Spleen (tissue), 11 donors: ENCODE data around the gene BDNF. TPM values are rescaled to one million over a fixed set of nuclear protein-coding genes. Genes with fewer than 3 reads are reported as not detected.

ENCODE experiments used
- DNase-seq: peaks from one replicate; pipeline ENCODE4 v3.0.0-alpha.2; 2020
- H3K27ac ChIP-seq, 8 donors: fragments of 200-600 bp; sonication (generic) in 7 of 8; 1 replicate in 4 of 8; 2 replicates in 4 of 8; pipeline versions ENCODE4 v1.5.0 to v1.8.0; 2016 to 2021; ENCODE audit warnings: inconsistent platforms in 4 of 8, mild to moderate bottlenecking in 4 of 8, moderate library complexity in 1 of 8
- H3K27me3 ChIP-seq, 7 donors: fragments of 200-600 bp; sonication (generic) in 6 of 7; replicated peaks in 1 of 7; 1 replicate in 4 of 7; 2 replicates in 3 of 7; pipeline versions ENCODE4 v1.5.0 to v1.8.0; 2016 to 2021; ENCODE audit warnings: inconsistent platforms in 3 of 7, mild to moderate bottlenecking in 1 of 7
- H3K36me3 ChIP-seq, 6 donors: fragments of 200-600 bp; sonication (generic) in 5 of 6; 1 replicate in 4 of 6; 2 replicates in 2 of 6; pipeline versions ENCODE4 v1.5.0 to v1.8.0; 2016 to 2021; ENCODE audit warnings: inconsistent platforms in 2 of 6
- H3K4me1 ChIP-seq, 6 donors: fragments of 200-600 bp; sonication (generic) in 5 of 6; 1 replicate in 3 of 6; 2 replicates in 3 of 6; pipeline versions ENCODE4 v1.5.0 to v1.8.0; 2016 to 2021; ENCODE audit warnings: inconsistent platforms in 3 of 6
- H3K4me3 ChIP-seq, 8 donors: fragments of 200-600 bp; sonication (generic) in 7 of 8; 1 replicate in 4 of 8; 2 replicates in 4 of 8; pipeline versions ENCODE4 v1.5.0 to v1.8.0; 2016 to 2021; ENCODE audit warnings: inconsistent platforms in 4 of 8, mild to moderate bottlenecking in 4 of 8, moderate library complexity in 2 of 8
- H3K9me3 ChIP-seq, 8 donors: fragments of 200-600 bp; sonication (generic) in 7 of 8; 1 replicate in 4 of 8; 2 replicates in 4 of 8; pipeline versions ENCODE4 v1.5.0 to v1.8.0; 2016 to 2021; ENCODE audit warnings: inconsistent platforms in 4 of 8
- CTCF ChIP-seq, 11 experiments: fragments of 200-600 bp in 7 of 11; fragments of 450-650 bp in 4 of 11; sonication (generic) in 4 of 11; IDR thresholded peaks in 8 of 11; conservative IDR thresholded peaks in 3 of 11; 1 replicate in 7 of 11; 2 replicates in 4 of 11; pipeline versions ENCODE4 v1.4.0 to v1.8.0; 2016 to 2021; ENCODE audit warnings: antibody characterized with exemption in 11 of 11, inconsistent platforms in 4 of 11, mild to moderate bottlenecking in 1 of 11
- POLR2A ChIP-seq, 3 donors: fragments of 450-650 bp; IDR thresholded peaks; one replicate each; pipeline ENCODE4 v1.5.1; 2017; ENCODE audit warnings: antibody characterized with exemption in 3 of 3, mild to moderate bottlenecking in 1 of 3
- POLR2AphosphoS5 ChIP-seq, 3 donors: sonication (generic); formaldehyde crosslinking; IDR thresholded peaks; one replicate each; pipeline ENCODE4 v1.5.1; 2017; ENCODE audit warnings: antibody characterized with exemption in 3 of 3
- WGBS, 5 donors: extraction: QIAGEN DNeasy Blood & Tissue Kit in 3 of 5; methylation state at CpG; one replicate each; pipeline versions ENCODE4 v1.1.5 to v1.1.7; 2013 to 2018; 5-methylcytosine and 5-hydroxymethylcytosine counted together
- intact Hi-C: fragments of 100-400 bp; cut with DNase I; formaldehyde crosslinking; loops from one replicate; pipeline ENCODE4 v1.15.0; 2023; ENCODE audit warnings: low total_unique reads
- polyA plus RNA-seq, 3 donors: library from polyadenylated mRNA; stranded (reverse); fragments of 200-250 nt; gene quantifications; one replicate each; pipeline ENCODE4 v1.2.1, GENCODE V29; 2013
- total RNA-seq, 7 donors: library from RNA; depleted of rRNA in 3 of 7; stranded (reverse); fragments of >200 nt in 3 of 7; fragmentation: NEBNext Ultra II Directional in 4 of 7; extraction: Animal tissue kit (Norgen Biotek cat#: 25700) in 4 of 7; gene quantifications; one replicate each; pipeline versions ENCODE4 v1.1.0 to v1.2.1, GENCODE V29; 2016 to 2021
- donor health status: healthy with polysubstance abuse.
- donor health status: DM: no; HTN: no; CAD: no; lungs with moderate emphysema.
- donor health status: DM: no; HTN: no; CAD: no.
- donor health status: Bipolar disorder and iron deficiency.
- donor health status: healthy.
- donor health status: DM: no; HTN: no; CAD: no.
- donor health status: DM: yes; HTN: yes; CAD: no.

Gene BDNF
- total and polyA plus RNA-seq, 10 donors = 0.02 to 0.29 (median 0.08) TPM; not detected in 2

- Histone ChIP-seq H3K36me3 (no peaks in the 10 kb centered on the region), H3K4me1 (peaks cover 0 to 3% (median 0%) of the 10 kb centered on the region in 6 donors), H3K4me3 (no peak overlapping the region), H3K9me3 (no peaks in the 10 kb centered on the region), H3K27ac (no peak overlapping the region), H3K27me3 (peaks cover 0 to 37% (median 14%) of the 10 kb centered on the region in 7 donors)
- DNase-seq = no peak
- 77 to 83% (median 79%) methylated on average over 5 of the region's 5 CpGs for WGBS, 5 donors
- intact Hi-C loops = loop anchor here (10.0 kb wide), 1 partner anchor 1641 kb away; no protein-coding TSS in a partner anchor
- TF ChIP-seq CTCF (IDR thresholded peaks at IDR 0.05 in 8 of 11, conservative IDR thresholded peaks at IDR 0.05 in 3 of 11) = no peak
- TF ChIP-seq POLR2A (IDR thresholded peaks at IDR 0.05) = no peak
- TF ChIP-seq POLR2AphosphoS5 (IDR thresholded peaks at IDR 0.05) = no peak
These were observed 6.9 kb downstream of the BDNF start for GRCh38 chr11:27693398-27693797.

- Histone ChIP-seq H3K4me1 (no peaks in the 10 kb centered on the region), H3K36me3 (no peaks in the 10 kb centered on the region), H3K27ac (no peak overlapping the region), H3K9me3 (no peaks in the 10 kb centered on the region), H3K4me3 (no peak overlapping the region), H3K27me3 (peaks cover 0 to 31% (median 8%) of the 10 kb centered on the region in 7 donors)
- DNase-seq = no peak
- 88 to 91% (median 89%) methylated on average over 2 of the region's 2 CpGs for WGBS, 5 donors
- TF ChIP-seq CTCF (IDR thresholded peaks at IDR 0.05 in 8 of 11, conservative IDR thresholded peaks at IDR 0.05 in 3 of 11) = no peak
- TF ChIP-seq POLR2AphosphoS5 (IDR thresholded peaks at IDR 0.05) = no peak
- no peak for TF ChIP-seq POLR2A (IDR thresholded peaks at IDR 0.05)
- intact Hi-C loops = loop anchor here (10.0 kb wide), 1 partner anchor 1642 kb away; no protein-coding TSS in a partner anchor
These were observed 7.5 kb downstream of the BDNF start for GRCh38 chr11:27692781-27693180.

- Histone ChIP-seq H3K4me1 (no peaks in the 10 kb centered on the region), H3K4me3 (no peak overlapping the region), H3K27me3 (no peaks in the 10 kb centered on the region), H3K27ac (no peak overlapping the region), H3K9me3 (peaks cover 0 to 3% (median 0%) of the 10 kb centered on the region in 8 donors), H3K36me3 (no peaks in the 10 kb centered on the region)
- intact Hi-C loops = no loop called here
- TF ChIP-seq POLR2AphosphoS5 (IDR thresholded peaks at IDR 0.05) (no peak), CTCF (IDR thresholded peaks at IDR 0.05 in 8 of 11, conservative IDR thresholded peaks at IDR 0.05 in 3 of 11) (no peak), POLR2A (IDR thresholded peaks at IDR 0.05) (no peak)
- WGBS, 5 donors = 69 to 89% (median 85%) methylated on average over 2 to 4 of the region's 4 CpGs
- no peak for DNase-seq
These were observed 12.2 kb downstream of the BDNF start for GRCh38 chr11:27688076-27688475.

DNA sequence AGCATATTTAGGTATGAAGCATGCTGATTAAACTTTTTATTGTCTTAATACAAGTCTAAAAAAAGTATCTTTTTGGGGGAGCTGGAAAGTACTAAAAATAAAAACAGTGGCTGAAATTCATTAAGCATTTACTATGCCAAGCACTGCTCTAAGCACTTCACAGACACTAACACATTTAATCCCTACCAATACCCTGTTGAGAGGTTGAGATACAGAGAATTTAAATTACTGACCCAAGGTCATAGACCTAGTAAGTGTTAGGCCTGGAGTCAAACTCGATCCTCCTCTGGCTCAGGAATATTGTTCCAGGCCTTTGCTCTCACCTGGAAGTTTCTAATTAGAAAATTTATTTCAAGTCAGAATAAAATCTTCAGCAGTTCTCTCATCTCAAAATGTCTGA lies 18.6 kb downstream of the BDNF start:
- no peak for TF ChIP-seq POLR2AphosphoS5 (IDR thresholded peaks at IDR 0.05)
- no peak for TF ChIP-seq CTCF (IDR thresholded peaks at IDR 0.05 in 8 of 11, conservative IDR thresholded peaks at IDR 0.05 in 3 of 11)
- TF ChIP-seq POLR2A (IDR thresholded peaks at IDR 0.05) = no peak
- WGBS, 5 donors = 46 to 79% (median 68%) methylated on average over 1 of the region's 1 CpG
- H3K36me3 ChIP-seq = no peaks in the 10 kb centered on the region
- no peak overlapping the region for H3K27ac ChIP-seq
- no peak for DNase-seq
- H3K4me1 ChIP-seq = no peaks in the 10 kb centered on the region
- H3K9me3 ChIP-seq = peaks cover 0 to 9% (median 0%) of the 10 kb centered on the region in 8 donors
- H3K4me3 ChIP-seq = no peak overlapping the region
- intact Hi-C loops = no loop called here
- no peaks in the 10 kb centered on the region for H3K27me3 ChIP-seq
